Right lobe of liver (tissue), 6 donors: ENCODE results near the gene COMMD1. TPM values are rescaled to one million over a fixed set of nuclear protein-coding genes. Genes with fewer than 3 reads are reported as not detected.

Source experiments
- ATAC-seq, 4 donors: fragments of 200-7000 bp; cut with Tn5 transposase; one replicate each; pipeline ENCODE4 v1.9.1; 2020; ENCODE audit warnings: mild to moderate bottlenecking in 4 of 4, moderate library complexity in 4 of 4
- DNase-seq, 3 donors: peaks; one replicate each; pipeline ENCODE4 v3.0.0-alpha.2; 2020
- H3K27ac ChIP-seq, 3 donors: fragments of 200-600 bp; one replicate each; pipeline ENCODE4 v1.8.0; 2022
- H3K27me3 ChIP-seq, 2 donors: fragments of 200-600 bp; one replicate each; pipeline ENCODE4 v1.8.0; 2022
- H3K36me3 ChIP-seq, 4 donors: fragments of 200-600 bp; sonication (generic) in 1 of 4; one replicate each; pipeline versions ENCODE4 v1.5.1 to v1.8.0; 2017 to 2022; ENCODE audit warnings: control low read depth in 1 of 4
- H3K4me1 ChIP-seq, 4 donors: fragments of 200-600 bp; sonication (generic) in 1 of 4; one replicate each; pipeline versions ENCODE4 v1.5.1 to v1.8.0; 2017 to 2022; ENCODE audit warnings: control low read depth in 1 of 4
- H3K4me3 ChIP-seq, 3 donors: fragments of 200-600 bp; one replicate each; pipeline ENCODE4 v1.8.0; 2022
- H3K9me3 ChIP-seq, 4 donors: fragments of 200-600 bp; sonication (generic) in 1 of 4; one replicate each; pipeline versions ENCODE4 v1.5.1 to v1.8.0; 2017 to 2022; ENCODE audit warnings: control low read depth in 1 of 4
- POLR2A ChIP-seq: fragments of 450-650 bp; IDR thresholded peaks from one replicate; pipeline ENCODE4 v1.6.1; 2017; ENCODE audit warnings: antibody characterized with exemption, mild to moderate bottlenecking
- WGBS: methylation state at CpG from one replicate; pipeline ENCODE4 v1.1.6; 2018; ENCODE audit warnings: low coverage, low lambda C conversion rate; ENCODE audit not compliant: insufficient coverage; ENCODE audit errors: missing lambda C conversion rate; 5-methylcytosine and 5-hydroxymethylcytosine counted together
- intact Hi-C, 2 donors: fragments of 100-400 bp; cut with DNase I; formaldehyde crosslinking; loops; one replicate each; pipeline versions ENCODE4 v1.11.2 to v1.14.1; 2022
- total RNA-seq, 6 experiments: library from RNA; depleted of rRNA in 2 of 6; stranded (reverse); fragments of >200 nt in 2 of 6; fragmentation: NEBNext Ultra II Directional in 3 of 6; extraction: Animal tissue kit (Norgen Biotek cat#: 25700) in 3 of 6; gene quantifications; one replicate each; pipeline versions ENCODE4 v1.1.0 to v1.2.4, GENCODE V29; 2016 to 2023
- TF ChIP-seq, protein P1 (sequence below), 4 donors: fragments of 200-600 bp in 3 of 4; fragments of 450-650 bp in 1 of 4; IDR thresholded peaks; one replicate each; pipeline versions ENCODE4 v1.5.1 to v1.8.0; 2016 to 2022; ENCODE audit warnings: antibody characterized with exemption in 4 of 4, mild to moderate bottlenecking in 2 of 4
- donor health status: DM: no; HTN: yes; CAD: no.
- donor health status: DM: no; HTN: no; CAD: no.
- donor health status: DM: no; HTN: no; CAD: no.
- donor health status: DM: no; HTN: yes; CAD: no.
- donor health status: DM: no; HTN: yes; CAD: no.

COMMD1 gene
- total RNA-seq, 6 experiments from 2014 or later, result 17.2 to 21.6 (median 18.7) TPM

- ATAC-seq (no peak), DNase-seq (no peak)
- Histone ChIP-seq H3K36me3 (no peaks in the 10 kb centered on the region), H3K9me3 (no peaks in the 10 kb centered on the region), H3K27ac (no peak overlapping the region), H3K4me3 (no peak overlapping the region), H3K4me1 (no peaks in the 10 kb centered on the region), H3K27me3 (no peaks in the 10 kb centered on the region)
- intact Hi-C loops, result no loop called here
- WGBS, result 85% methylated on average over 1 of the region's 1 CpG
- TF ChIP-seq POLR2A, result no peak
- TF ChIP-seq, protein P1, sequence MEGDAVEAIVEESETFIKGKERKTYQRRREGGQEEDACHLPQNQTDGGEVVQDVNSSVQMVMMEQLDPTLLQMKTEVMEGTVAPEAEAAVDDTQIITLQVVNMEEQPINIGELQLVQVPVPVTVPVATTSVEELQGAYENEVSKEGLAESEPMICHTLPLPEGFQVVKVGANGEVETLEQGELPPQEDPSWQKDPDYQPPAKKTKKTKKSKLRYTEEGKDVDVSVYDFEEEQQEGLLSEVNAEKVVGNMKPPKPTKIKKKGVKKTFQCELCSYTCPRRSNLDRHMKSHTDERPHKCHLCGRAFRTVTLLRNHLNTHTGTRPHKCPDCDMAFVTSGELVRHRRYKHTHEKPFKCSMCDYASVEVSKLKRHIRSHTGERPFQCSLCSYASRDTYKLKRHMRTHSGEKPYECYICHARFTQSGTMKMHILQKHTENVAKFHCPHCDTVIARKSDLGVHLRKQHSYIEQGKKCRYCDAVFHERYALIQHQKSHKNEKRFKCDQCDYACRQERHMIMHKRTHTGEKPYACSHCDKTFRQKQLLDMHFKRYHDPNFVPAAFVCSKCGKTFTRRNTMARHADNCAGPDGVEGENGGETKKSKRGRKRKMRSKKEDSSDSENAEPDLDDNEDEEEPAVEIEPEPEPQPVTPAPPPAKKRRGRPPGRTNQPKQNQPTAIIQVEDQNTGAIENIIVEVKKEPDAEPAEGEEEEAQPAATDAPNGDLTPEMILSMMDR (IDR thresholded peaks at IDR 0.05), result no peak
Measured at GRCh38 chr2:62102402-62102920, 197.0 kb downstream of the COMMD1 start.

DNA sequence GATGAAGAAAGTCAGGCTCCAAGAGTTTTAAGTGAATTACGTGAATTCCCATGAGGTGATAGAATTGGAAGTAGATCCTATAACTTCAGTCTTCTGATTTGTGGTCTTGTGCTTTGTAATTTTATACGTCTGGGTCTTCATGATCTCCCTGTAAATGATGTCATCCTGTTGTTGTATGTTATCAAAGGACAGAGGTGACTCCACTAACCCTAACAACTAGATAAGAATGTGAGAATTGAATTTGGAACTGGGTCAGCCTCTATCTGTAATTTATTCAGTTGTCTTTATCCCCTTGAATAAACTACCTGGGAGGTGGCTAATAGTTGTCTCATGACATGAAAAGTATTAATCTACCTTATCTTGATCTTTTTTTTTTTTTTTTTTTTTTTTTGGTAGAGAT, 204.1 kb downstream of the COMMD1 start:
- no peak for TF ChIP-seq POLR2A
- TF ChIP-seq, protein P1 (IDR thresholded peaks at IDR 0.05), result no peak
- H3K27me3 ChIP-seq, result no peaks in the 10 kb centered on the region
- ATAC-seq (no peak), DNase-seq (no peak)
- no peaks in the 10 kb centered on the region for H3K4me1 ChIP-seq
- WGBS, result 92% methylated on average over 2 of the region's 2 CpGs
- intact Hi-C loops, result no loop called here
- no peak overlapping the region for H3K27ac ChIP-seq
- H3K9me3 ChIP-seq, result no peaks in the 10 kb centered on the region
- no peak overlapping the region for H3K4me3 ChIP-seq
- H3K36me3 ChIP-seq, result no peaks in the 10 kb centered on the region

DNA sequence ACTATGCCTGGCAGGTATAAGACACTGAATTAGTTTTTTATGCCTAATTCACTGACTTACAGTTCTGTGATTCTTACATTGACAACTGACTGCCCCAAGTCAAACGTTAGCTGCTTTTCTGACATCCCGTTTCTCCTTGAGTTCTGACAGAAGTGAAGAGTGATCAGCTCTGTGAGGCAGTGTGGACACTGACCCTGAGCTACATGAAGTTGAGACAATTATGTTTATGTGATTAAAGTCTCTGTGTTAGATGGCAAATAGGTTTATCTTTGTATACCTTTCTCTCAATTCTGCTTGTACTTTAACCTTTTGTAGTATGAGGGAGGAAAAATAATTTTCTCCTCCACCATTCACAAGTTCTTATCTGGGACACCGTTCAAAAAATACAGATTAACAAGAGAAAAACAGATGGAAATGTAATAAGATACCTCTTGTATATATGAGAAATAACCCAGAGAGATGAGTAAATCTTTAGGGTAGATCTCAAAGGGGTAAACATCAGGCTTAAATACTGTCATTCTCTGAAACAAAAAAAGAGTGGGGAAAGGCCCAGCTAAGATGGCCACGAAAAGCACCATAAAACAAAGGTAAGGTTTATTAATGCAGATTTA, 205.0 kb downstream of the COMMD1 start:
- Histone ChIP-seq H3K4me1 (no peaks in the 10 kb centered on the region), H3K27me3 (no peaks in the 10 kb centered on the region), H3K9me3 (no peaks in the 10 kb centered on the region), H3K36me3 (no peaks in the 10 kb centered on the region), H3K27ac (no peak overlapping the region), H3K4me3 (no peak overlapping the region)
- ATAC-seq (no peak), DNase-seq (no peak)
- intact Hi-C loops, result no loop called here
- 67% methylated on average over 4 of the region's 4 CpGs for WGBS
- TF ChIP-seq POLR2A, result no peak
- TF ChIP-seq, protein P1 (IDR thresholded peaks at IDR 0.05), result no peak

DNA sequence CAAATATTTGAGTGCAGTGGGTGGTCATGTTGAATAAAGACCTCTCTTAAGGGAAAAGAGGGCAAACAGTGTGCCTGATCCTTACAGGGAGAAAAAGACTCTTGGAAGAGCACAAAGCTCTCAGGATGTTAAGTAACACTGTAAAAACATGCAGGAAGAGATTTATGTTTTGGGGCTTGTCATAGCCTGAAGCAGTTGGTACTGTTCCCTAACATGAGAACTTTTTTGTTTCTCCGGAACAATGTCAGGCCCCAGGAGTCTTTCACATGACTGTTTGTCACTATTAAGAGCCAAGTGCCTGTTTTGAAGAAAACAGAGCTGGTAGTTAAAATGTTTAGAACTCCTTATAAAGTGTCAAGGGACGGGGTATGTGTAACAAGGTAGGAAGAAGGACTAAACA, 206.7 kb downstream of the COMMD1 start:
- TF ChIP-seq, protein P1 (IDR thresholded peaks at IDR 0.05), result no peak
- TF ChIP-seq POLR2A, result no peak
- ATAC-seq, result no peak
- DNase-seq, result no peak
- Histone ChIP-seq H3K36me3 (no peaks in the 10 kb centered on the region), H3K27ac (no peak overlapping the region), H3K4me1 (no peaks in the 10 kb centered on the region), H3K9me3 (no peaks in the 10 kb centered on the region), H3K4me3 (no peak overlapping the region), H3K27me3 (no peaks in the 10 kb centered on the region)
- WGBS, result 76% methylated on average over 2 of the region's 2 CpGs
- intact Hi-C loops, result no loop called here
